Stimulated activated CD4-positive, alpha-beta T cell treated with anti-CD3 and anti-CD28 coated beads, Interleukin-1b, Interleukin-23, amount 100 ng/mL, for 4 hours (primary cell): ENCODE results near the gene ORM1.
"Not testable (repeated sequence)": the region's sequence is repeated elsewhere in the genome, so short reads cannot be mapped to it uniquely, and the experiment has no call there.

Experiments used
- DNase-seq, 2 donors: peaks; one replicate each; pipeline ENCODE4 v3.0.0-alpha.2; 2020; ENCODE audit warnings: low read depth in 2 of 2

ORM1 gene

GRCh38 chr9:114322831-114323531 is at the start of gene ORM1:
ORM1 (plus strand) TSS chr9:114323098; CDS start chr9:114323134, 36 bp downstream.
- DNase-seq = not testable (repeated sequence)

DNA sequence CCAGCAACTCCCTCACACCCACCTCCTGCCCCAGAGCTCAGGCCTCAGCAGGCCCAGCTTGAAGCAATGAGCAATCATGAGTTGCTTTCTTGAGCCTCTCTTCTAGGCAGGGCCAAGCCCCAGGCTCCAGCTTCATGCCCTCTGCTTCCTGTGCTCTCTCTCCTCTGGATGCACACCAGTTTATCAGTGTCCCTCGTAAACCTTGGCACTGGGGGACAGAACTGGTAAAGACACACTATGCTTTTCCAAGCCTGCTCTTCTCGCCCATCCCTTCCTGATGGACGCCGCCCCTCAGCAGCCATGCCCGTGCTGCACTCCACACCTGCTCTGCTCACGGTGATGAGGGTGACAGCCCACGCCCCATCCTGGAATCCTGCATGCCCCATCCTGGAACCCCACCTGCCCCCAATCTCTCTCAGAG is 49.4 kb upstream of the ORM1 start:
- no peak for DNase-seq

DNA sequence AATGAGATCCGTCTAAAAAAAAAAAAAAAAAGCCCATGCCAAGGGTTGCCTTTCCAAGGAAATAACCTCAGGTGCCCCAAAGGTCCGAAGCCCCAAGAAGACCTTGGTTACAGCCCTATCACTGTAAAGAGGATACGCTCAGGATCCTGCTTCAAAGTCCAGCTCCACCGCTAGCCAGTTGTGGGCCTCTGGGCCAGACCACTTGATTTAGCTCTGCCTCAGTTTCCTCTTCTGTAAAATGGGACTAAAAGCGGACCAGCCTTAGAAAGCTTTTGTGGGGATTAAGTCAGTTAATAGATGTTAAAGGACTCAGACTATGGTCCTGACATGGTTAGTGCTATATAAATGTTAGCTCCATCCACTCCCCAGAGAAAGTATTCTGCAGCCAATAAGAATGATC is 48.7 kb upstream of the ORM1 start:
- no peak for DNase-seq

DNA sequence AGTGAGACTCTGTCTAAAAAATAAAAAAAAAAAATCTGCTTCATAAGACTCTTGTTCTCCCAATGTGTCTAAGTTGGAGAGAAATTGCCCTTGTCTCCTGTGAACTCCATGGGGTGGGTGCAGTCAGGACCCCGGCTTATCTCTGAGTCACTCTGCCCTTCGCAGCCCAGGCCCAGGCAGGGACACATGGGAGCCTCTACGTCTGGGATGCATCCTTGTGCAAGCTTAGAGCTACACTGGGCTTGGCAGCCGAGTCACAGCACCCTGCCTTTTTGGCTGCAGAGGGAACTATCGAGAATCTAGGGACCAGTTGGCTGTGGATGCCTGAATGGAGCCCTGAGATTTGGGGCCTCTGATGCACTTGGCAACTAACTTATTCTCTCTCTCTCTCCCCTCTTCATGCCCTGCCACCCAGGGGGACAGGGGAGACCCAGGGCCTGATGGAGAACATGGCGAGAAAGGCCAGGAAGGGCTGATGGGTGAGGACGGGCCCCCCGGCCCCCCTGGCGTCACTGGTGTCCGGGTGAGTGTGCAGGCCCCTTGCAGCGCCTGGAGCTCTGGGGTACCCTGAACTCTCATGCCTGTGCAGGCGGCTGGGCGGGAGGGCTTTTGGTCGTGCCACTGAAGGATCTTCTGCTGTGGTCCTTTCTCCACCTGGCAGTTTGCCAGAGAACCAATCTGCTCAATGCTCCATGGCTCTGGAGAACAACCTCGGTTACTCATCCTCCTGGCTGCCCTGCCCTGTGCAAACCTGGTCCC is 47.5 kb upstream of the ORM1 start:
- DNase-seq = no peak

GRCh38 chr9:114276908-114277821 is 45.7 kb upstream of the ORM1 start:
- DNase-seq = no peak

DNA sequence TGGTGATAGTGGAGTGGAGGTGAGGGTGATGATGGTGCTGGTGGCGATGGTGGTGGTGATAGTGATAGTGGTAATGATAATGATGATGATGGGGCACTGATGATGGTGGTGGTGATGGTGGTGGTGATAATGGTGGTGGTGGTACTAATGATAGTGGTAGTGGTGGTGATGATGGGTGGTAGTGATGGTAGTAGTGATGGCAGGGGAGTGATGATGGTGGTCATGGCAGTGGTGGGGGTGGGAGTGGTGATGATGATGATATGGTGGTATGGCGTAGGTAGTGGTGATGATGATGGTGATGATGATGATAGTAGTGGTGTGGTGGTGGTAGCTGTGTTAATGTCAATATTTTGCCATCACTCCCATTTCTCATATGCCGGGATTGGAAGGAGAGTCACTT is 44.5 kb upstream of the ORM1 start:
- no peak for DNase-seq

DNA sequence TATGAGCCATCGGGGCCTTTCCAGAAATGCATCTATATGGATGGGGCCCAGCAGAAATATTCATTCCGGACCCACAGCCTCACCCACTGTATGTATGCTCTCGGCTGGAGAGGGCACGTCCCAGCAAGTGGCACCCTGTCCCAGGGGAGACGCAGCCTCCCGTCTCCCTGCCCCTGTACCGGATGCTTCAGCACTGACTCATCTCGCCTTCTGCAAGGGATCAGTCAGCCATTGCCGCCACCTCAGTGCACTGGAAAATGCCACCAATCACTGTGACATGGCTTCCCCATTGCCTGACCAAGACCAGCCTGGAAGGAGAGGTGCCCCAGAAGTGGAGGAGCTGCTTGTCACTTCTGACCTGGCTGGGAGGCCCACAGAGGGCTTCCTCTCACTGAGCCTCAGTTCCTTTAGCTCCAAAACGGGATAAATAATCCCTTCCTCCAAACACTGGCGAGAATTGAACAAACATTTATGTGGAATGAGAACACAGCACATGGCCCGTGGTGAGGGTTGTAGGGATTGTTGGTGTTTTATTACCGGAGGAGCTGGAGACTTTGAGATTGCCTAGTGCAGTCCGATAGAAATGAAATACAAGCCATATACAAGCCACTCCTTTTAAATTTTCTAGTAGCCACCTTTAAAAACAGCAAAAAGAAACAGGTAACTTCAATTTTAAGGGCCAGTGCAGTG is 43.9 kb upstream of the ORM1 start:
- DNase-seq = no peak

- no peak for DNase-seq
Measured at GRCh38 chr9:114279693-114280092, 43.2 kb upstream of the ORM1 start.

- no peak for DNase-seq
Measured at GRCh38 chr9:114280636-114281472, 42.0 kb upstream of the ORM1 start.

DNA sequence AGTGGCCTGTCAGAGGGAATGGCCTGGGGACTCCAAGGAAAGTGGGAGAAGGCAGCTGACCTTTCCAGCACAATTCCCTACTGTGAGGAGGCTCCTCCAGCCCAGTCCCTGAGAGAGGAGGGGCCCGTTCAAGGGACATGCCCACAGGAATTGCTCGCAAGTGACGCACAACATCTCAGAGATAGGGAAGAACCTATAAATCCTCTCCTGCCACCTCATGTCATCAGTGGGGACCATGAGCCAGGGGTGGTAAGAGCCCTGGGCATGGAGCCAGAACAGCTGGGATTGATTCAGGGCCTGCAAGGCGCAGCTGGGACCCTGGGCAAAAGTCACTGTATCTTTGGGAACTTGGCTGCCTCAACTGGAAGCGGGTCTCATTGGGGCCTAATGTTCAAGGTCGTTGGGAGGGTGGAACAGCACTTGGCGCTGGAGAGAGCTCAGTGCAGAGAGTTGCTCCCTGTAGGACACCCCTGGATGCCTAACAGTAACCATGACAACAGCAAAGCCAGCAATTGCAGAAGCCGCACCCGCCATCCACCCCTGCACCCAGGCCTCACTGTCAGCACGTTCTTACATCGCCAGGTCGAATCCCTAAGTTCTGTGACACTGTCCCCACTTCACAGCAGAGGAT is 41.3 kb upstream of the ORM1 start:
- no peak for DNase-seq

DNA sequence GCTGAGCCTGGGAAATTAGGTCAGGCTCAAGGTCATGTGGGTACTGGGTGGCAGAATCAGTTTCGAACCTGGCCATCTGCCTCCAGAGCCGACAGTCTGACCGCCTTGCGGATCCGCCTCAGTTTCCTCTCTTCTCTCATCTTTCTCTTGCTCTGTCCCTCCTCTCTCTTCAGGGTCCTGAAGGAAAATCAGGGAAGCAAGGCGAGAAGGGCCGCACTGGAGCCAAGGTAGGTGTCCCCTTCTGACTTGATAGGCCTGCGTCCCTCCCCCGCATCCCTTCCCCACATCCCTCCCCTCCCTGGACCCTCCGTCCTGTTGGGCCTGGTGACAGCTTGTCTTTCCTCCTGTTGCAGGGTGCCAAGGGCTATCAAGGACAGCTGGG is 40.8 kb upstream of the ORM1 start:
- DNase-seq = no peak

GRCh38 chr9:114282507-114282906 is 40.4 kb upstream of the ORM1 start:
- DNase-seq = no peak

DNA sequence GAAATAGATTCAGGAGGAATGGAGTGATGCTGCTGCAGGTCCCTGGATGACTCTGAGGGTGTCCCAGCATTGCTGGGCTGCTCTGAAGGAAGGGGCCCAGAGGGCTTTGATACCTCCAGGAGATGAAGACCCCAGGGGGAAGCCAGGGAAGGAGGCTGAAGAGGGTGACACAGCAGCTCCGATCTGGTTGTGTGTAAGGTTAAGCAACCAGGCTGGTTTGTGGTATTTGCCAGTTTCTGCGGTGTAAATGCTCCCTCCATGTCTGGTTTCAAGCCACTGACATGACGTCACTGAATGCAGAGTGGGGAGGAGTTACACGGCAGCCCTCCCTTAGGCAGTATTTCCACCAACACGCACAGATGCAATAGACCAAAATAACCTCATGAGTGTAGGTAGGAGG is 40.0 kb upstream of the ORM1 start:
- no peak for DNase-seq

DNA sequence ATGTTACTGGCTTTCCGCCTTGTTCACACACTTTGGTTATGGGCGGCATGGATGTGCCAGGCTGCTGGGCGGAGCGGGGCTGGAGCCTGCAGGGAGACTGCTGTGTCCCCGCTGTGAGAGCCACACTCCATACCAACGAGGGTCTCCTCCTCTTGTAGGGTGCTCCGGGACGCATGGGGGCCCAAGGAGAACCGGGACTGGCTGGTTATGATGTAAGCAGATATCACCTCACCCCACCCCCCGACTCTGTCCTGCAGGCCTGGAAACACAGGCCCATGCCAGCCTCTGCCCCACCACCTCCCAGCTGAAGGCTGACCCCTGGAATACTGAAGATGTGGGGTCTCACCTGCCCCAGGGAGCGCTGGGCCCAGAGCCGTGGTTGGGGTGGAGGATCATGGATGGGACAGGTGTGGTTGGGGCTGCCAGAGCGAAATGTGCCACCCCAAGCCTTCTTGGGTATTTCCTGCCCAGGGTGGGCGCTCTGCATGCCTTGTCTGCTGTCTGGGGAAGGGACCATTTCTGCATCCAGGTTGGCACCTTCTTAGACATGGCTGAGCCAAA is 39.3 kb upstream of the ORM1 start:
- no peak for DNase-seq

- no peak for DNase-seq
Measured at GRCh38 chr9:114284316-114285060, 38.4 kb upstream of the ORM1 start.

- DNase-seq = no peak
Measured at GRCh38 chr9:114285166-114285867, 37.6 kb upstream of the ORM1 start.

DNA sequence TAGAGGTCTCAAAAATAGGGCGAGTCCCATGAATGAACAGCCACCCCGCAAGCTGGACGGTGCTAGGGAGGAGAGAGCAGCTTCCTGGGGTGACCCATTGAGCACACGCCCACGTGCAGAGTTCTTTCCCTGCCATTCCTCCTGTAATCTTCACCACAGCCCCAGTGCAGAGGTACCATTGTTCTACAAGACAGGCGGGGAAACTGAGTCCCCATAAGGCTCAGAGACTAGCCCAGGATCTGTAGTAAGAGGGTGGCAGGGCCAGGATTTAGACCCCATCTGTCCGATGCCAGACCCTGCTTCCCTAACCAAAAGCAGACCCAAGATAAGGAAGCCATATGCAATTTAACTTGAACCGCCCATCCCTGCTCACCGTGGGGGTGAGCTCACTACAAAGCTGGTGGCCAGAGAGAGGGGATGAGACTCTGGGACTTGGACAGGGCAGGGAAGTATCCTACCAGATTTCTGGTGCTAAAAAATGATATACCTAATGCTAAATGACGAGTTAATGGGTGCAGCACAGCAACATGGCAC is 36.7 kb upstream of the ORM1 start:
- DNase-seq = no peak

DNA sequence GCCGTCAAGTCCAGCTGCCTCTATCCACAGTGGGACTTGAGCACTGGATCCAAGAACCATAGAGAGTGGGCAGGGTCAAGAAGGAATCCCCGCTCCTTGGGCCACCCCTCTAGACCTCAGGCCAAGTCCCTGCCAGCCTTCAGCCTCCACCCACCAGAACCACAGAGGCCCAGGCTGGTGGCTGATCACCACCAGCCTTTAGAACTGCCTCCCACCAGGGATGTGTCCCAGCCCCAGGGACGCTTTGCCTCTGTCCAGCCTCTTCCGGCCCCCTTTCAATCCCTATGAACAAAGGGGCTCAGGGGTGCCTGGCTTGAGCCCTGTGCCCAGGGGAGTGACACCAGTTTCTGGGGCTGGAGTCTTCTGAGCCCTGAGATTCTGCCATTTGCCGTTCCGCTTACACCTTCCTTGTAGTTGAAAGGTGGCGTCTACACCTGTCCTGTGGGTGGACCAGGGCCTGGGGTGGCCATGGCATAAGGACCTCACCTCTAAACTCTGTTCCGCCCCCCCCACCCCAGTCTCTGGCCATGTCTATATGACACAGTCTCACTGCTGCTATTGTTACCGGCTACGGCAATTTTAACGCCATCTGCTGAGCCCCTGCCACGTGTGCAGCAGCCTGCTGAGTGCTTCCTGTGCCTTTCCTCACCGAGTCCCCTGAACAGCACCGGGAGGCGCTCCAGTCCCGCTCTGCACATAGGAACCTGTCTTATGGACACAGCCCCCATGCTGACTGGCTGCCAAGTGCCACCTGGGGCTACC is 35.7 kb upstream of the ORM1 start:
- no peak for DNase-seq
